PC-9 (cell line): ENCODE measurements around the gene ASCC1. TPM values are rescaled to one million over a fixed set of nuclear protein-coding genes. Genes with fewer than 3 reads are reported as not detected.

Source experiments
- BruUV-seq: library from RNA; stranded (reverse); fragments of 400-500 nt; replicated peaks from 2 replicates; lab custom pipeline; 2021; lab: Mats Ljungman, UMichigan
- CTCF ChIA-PET: fragments of 300-600 bp; sonication (Branson Sonifier 250); formaldehyde crosslinking; loops from one replicate; lab custom pipeline; 2022; ENCODE audit warnings: antibody characterized with exemption; lab: Charles Lee
- POLR2A ChIA-PET: fragments of 300-600 bp; sonication (Branson Sonifier 250); formaldehyde crosslinking; loops from one replicate; lab custom pipeline; 2022; ENCODE audit warnings: antibody characterized with exemption; ENCODE audit not compliant: unreplicated experiment; lab: Charles Lee
- DNase-seq, 2 experiments: peaks; one replicate each; pipeline versions ENCODE4 v3.0.0 to v3.0.0-alpha.2; 2015 to 2022; ENCODE audit warnings: mixed read lengths in 1 of 2
- H2AFZ ChIP-seq: fragments of 200-600 bp; sonication (generic); 2 replicates; pipeline ENCODE4 v1.8.1; 2017; ENCODE audit warnings: antibody characterized with exemption
- H3F3A ChIP-seq: fragments of 200-600 bp; sonication (generic); 2 replicates; pipeline ENCODE4 v1.8.1; 2017; ENCODE audit warnings: antibody characterized with exemption, mild to moderate bottlenecking, low read depth; ENCODE audit not compliant: insufficient read depth
- H3K27ac ChIP-seq: fragments of 200-600 bp; sonication (generic); 2 replicates; pipeline ENCODE4 v1.6.1; 2016; ENCODE audit warnings: mixed run types
- H3K27me3 ChIP-seq: fragments of 200-600 bp; sonication (generic); 2 replicates; pipeline ENCODE4 v1.6.1; 2016; ENCODE audit warnings: low read depth, mixed run types; ENCODE audit not compliant: insufficient read depth
- H3K36me3 ChIP-seq: fragments of 200-600 bp; sonication (generic); 2 replicates; pipeline ENCODE4 v1.6.1; 2016; ENCODE audit warnings: low read depth, mixed run types
- H3K4me1 ChIP-seq: fragments of 200-600 bp; sonication (generic); replicated peaks from 2 replicates; pipeline ENCODE4 v1.6.1; 2016; ENCODE audit warnings: mixed run types; ENCODE audit not compliant: insufficient read depth
- H3K4me2 ChIP-seq: fragments of 200-600 bp; sonication (generic); 2 replicates; pipeline ENCODE4 v1.6.1; 2017; ENCODE audit warnings: mixed run types
- H3K4me3 ChIP-seq: fragments of 200-600 bp; sonication (generic); 2 replicates; pipeline ENCODE4 v1.6.1; 2016; ENCODE audit warnings: mixed run types
- H3K79me2 ChIP-seq: fragments of 200-600 bp; sonication (generic); 2 replicates; pipeline ENCODE4 v1.6.1; 2017; ENCODE audit warnings: low read depth, mixed run types
- H3K9me2 ChIP-seq: fragments of 200-600 bp; sonication (generic); 2 replicates; pipeline ENCODE4 v1.8.1; 2017; ENCODE audit warnings: mild to moderate bottlenecking; ENCODE audit not compliant: insufficient read depth
- H3K9me3 ChIP-seq: fragments of 200-600 bp; sonication (generic); 2 replicates; pipeline ENCODE4 v1.8.1; 2016; ENCODE audit warnings: low read depth; ENCODE audit not compliant: insufficient read depth
- H4K20me1 ChIP-seq: fragments of 200-600 bp; sonication (generic); 2 replicates; pipeline ENCODE4 v1.8.1; 2017; ENCODE audit not compliant: insufficient read depth
- CTCF ChIP-seq: fragments of 200-600 bp; sonication (generic); conservative IDR thresholded peaks from 2 replicates; pipeline ENCODE4 v1.6.1; 2017; ENCODE audit warnings: mixed run types, antibody characterized with exemption, mild to moderate bottlenecking, moderate library complexity
- EZH2 ChIP-seq: fragments of 200-600 bp; sonication (generic); IDR thresholded peaks from 2 replicates; pipeline ENCODE4 v1.8.0; 2017; ENCODE audit warnings: antibody characterized with exemption, low read depth
- intact Hi-C: fragments of 100-400 bp; cut with micrococcal nuclease; formaldehyde crosslinking; loops from one replicate; pipeline ENCODE4 v1.10.0; 2022; ENCODE audit not compliant: unreplicated experiment
- total RNA-seq: library from RNA; stranded (reverse); gene quantifications from 2 replicates; pipeline ENCODE4 v1.2.3, GENCODE V29; 2021

Gene ASCC1
- total RNA-seq, 1 experiment from 2014 or later, result 129 TPM

DNA sequence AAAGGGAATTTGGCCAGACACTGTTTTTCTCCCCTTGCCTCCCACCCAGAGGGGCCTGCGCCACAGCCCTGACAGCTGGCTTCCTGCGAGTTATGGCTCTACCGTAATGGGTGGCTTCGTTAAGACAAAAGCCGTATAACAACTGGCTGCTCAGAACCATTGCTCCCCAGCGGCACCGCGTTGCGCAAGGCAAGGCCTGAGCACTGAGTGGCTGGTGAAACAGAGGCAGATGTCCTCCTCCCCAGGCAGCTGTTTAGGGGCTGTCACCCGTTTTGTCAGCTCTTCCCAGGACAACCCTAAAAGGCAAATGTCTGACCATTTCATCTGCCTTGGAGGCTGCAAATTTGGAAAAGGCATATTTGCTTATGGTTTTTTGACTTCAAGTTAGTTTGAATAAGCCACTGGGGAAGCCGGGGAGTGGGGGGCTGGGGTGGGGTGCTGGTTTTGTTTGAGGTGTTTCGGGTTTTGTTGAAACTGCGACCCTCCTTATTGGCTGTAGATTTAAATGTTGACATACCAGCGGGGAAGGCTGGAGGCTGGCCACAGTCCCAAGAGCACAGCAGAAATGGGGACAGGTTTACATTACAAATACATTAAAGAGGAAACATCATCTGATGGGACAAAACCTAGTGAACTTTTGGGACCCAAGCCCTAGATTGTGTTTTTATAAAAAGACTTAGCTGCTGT, 127.0 kb downstream of the ASCC1 start:
- no peaks in the 10 kb centered on the region for H3K9me3 ChIP-seq
- DNase-seq, result peak in 1 of 2 experiments; percentile 1
- no peaks in the 10 kb centered on the region for H3K9me2 ChIP-seq
- no peaks in the 10 kb centered on the region for H3K27me3 ChIP-seq
- peaks cover 15% of the 10 kb centered on the region for H3F3A ChIP-seq
- peaks cover 27% of the 10 kb centered on the region for H3K4me1 ChIP-seq
- H3K4me2 ChIP-seq, result no peak overlapping the region
- H3K27ac ChIP-seq, result no peak overlapping the region
- H3K4me3 ChIP-seq, result no peak overlapping the region
- H2AFZ ChIP-seq, result no peak overlapping the region
- peaks cover 9% of the 10 kb centered on the region; the same call in 1 of the 2 replicates for H3K36me3 ChIP-seq
- CTCF ChIA-PET, result interaction anchor here (0.5 to 1.3 kb wide), 2 partner anchors 9 to 226 kb away, joined by 3 to 4 read pairs; no protein-coding TSS in a partner anchor
- TF ChIP-seq CTCF (no peak), EZH2 (no peak)
- intact Hi-C loops, result no loop called here
- POLR2A ChIA-PET, result interaction anchor here (0.7 kb wide), 1 partner anchor 26 kb away, joined by 12 read pairs; no protein-coding TSS in a partner anchor
- no peaks in the 10 kb centered on the region for H3K79me2 ChIP-seq
- BruUV-seq, result no TSS peak
- no peaks in the 10 kb centered on the region for H4K20me1 ChIP-seq

GRCh38 chr10:72087969-72088888, 127.8 kb downstream of the ASCC1 start, which contains the start of gene SPOCK2:
Gene SPOCK2 (minus strand): TSS chr10:72088551. CDS start chr10:72088328, 223 bp downstream.
- H3K27me3 ChIP-seq, result no peaks in the 10 kb centered on the region
- H3K4me3 ChIP-seq, result no peak within 1 kb of the TSS
- DNase-seq, result peak in 1 of 2 experiments; percentile 26
- no peaks in the 10 kb centered on the region for H4K20me1 ChIP-seq
- H3K79me2 ChIP-seq, result no peaks in the 10 kb centered on the region
- H3F3A ChIP-seq, result peaks cover 22% of the 10 kb centered on the region
- BruUV-seq, result no TSS peak
- ChIA-PET CTCF (interaction anchor here (0.5 kb wide), 1 partner anchor 227 kb away, joined by 4 read pairs; no protein-coding TSS in a partner anchor), POLR2A (interaction anchor here (0.7 kb wide), 1 partner anchor 25 kb away, joined by 12 read pairs; no protein-coding TSS in a partner anchor)
- H3K4me1 ChIP-seq, result peaks cover 35% of the 10 kb centered on the region
- TF ChIP-seq CTCF (no peak), EZH2 (no peak)
- H3K27ac ChIP-seq, result no peak within 1 kb of the TSS
- intact Hi-C loops, result no loop called here
- no peak within 1 kb of the TSS for H3K4me2 ChIP-seq
- H2AFZ ChIP-seq, result no peak within 1 kb of the TSS
- 0 out of 2 replicates have a peak, but pooled peaks cover 6% of the 10 kb centered on the region for H3K36me3 ChIP-seq
- H3K9me3 ChIP-seq, result no peaks in the 10 kb centered on the region
- H3K9me2 ChIP-seq, result no peaks in the 10 kb centered on the region

GRCh38 chr10:72087392-72087968, 128.6 kb downstream of the ASCC1 start:
- Histone ChIP-seq H2AFZ (no peak overlapping the region), H3K4me1 (peaks cover 37% of the 10 kb centered on the region), H3K36me3 (0 out of 2 replicates have a peak, but pooled peaks cover 5% of the 10 kb centered on the region), H3K4me3 (no peak overlapping the region), H3K9me2 (no peaks in the 10 kb centered on the region), H3K9me3 (no peaks in the 10 kb centered on the region), H3F3A (peaks cover 29% of the 10 kb centered on the region), H4K20me1 (no peaks in the 10 kb centered on the region), H3K4me2 (no peak overlapping the region), H3K27ac (no peak overlapping the region), H3K79me2 (no peaks in the 10 kb centered on the region), H3K27me3 (no peaks in the 10 kb centered on the region)
- TF ChIP-seq EZH2 (no peak), CTCF (no peak)
- ChIA-PET POLR2A (no interaction called here), CTCF (no interaction called here)
- no TSS peak for BruUV-seq
- intact Hi-C loops, result no loop called here
- DNase-seq, result no peak
